Measurements from ENCODE around the gene KLHDC7A. TPM values are rescaled to one million over a fixed set of nuclear protein-coding genes. Genes with fewer than 3 reads are reported as not detected.

Gene KLHDC7A
- total and polyA plus RNA-seq, 10 of the 15 experiments (the other 5 are each of a cell fraction or from before 2014, with no cell fraction given): not detected

DNA sequence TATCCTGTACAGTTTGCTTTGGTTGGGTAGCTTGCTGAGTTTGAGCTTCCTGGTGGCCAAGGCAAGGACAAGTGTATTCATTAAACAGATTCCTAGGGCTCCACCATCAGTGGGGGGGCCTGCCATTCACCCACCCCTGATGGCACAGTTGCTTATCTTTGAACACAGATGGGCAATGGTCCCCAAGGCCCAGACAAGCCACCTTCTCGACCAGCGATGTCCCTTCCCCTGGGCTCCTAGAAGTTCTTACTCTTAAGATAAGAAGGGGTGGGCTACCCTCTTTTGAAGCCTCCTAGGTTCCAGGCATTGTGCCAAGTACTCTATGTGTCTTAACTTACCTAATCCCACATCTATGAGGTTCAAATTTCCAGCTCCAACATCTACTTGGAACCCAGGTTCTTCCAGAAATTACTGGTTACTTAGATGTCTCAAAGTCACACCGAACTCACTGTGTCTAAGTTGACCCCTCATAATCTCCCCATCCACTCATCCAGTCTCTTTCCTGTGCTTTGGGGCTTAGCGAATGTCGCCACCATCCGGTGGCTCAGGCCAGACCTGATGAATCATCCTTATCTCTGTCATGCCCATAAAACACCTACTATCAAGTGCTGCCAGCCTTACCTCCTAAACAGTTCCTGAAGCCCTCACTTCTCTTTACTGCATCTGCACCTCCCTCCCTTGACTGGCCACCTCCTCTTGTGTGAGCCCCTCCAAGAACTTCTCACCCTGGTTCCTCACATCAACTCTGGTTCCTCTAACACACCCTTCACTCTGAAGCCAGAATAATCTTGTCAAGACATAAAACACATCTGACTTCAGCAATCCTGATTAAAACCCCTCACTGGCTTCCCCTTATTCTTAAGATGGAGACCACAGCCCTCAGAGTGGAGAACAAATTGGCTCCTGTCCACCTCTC lies 50.1 kb downstream of the KLHDC7A start:
- SMC1A ChIA-PET (ENCODE audit: uncharacterized antibody, unreplicated experiment): no interaction called here
- H3K36me3 ChIP-seq (ENCODE audit: control insufficient read depth in 2 of 2, insufficient read depth in 2 of 2, low read length in 1 of 2): no peaks in the 10 kb centered on the region
- 0% methylated on average over 6 of the region's 6 CpGs for WGBS (ENCODE audit: insufficient coverage, insufficient replicate concordance, low lambda C conversion rate, missing lambda C conversion rate)
- BruUV-seq (replicated peaks): no TSS peak
- no peaks in the 10 kb centered on the region for H3K4me1 ChIP-seq (ENCODE audit: control insufficient read depth, insufficient read depth, low read length)
- FAIRE-seq (no peak), DNase-seq (ENCODE audit: low read depth, low spot score) (no peak), ATAC-seq (no peak)
- no peaks in the 10 kb centered on the region for H3K9me3 ChIP-seq (replicated peaks; ENCODE audit: control insufficient read depth, insufficient read depth, low read length)
- H4K20me1 ChIP-seq (ENCODE audit: control insufficient read depth, insufficient read depth): no peaks in the 10 kb centered on the region
- no peak overlapping the region for H3K4me2 ChIP-seq (ENCODE audit: control insufficient read depth, insufficient read depth)
- TF ChIP-seq PAX8 (IDR thresholded peaks at IDR 0.05): no peak
- peak; percentile 33; the same call in 1 of the 2 replicates for TF ChIP-seq RAD21 (IDR thresholded peaks at IDR 0.05; ENCODE audit: insufficient read depth, low read depth, low read length)
- TF ChIP-seq, protein P1, sequence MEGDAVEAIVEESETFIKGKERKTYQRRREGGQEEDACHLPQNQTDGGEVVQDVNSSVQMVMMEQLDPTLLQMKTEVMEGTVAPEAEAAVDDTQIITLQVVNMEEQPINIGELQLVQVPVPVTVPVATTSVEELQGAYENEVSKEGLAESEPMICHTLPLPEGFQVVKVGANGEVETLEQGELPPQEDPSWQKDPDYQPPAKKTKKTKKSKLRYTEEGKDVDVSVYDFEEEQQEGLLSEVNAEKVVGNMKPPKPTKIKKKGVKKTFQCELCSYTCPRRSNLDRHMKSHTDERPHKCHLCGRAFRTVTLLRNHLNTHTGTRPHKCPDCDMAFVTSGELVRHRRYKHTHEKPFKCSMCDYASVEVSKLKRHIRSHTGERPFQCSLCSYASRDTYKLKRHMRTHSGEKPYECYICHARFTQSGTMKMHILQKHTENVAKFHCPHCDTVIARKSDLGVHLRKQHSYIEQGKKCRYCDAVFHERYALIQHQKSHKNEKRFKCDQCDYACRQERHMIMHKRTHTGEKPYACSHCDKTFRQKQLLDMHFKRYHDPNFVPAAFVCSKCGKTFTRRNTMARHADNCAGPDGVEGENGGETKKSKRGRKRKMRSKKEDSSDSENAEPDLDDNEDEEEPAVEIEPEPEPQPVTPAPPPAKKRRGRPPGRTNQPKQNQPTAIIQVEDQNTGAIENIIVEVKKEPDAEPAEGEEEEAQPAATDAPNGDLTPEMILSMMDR (IDR thresholded peaks at IDR 0.05 in 2 of 3, conservative IDR thresholded peaks at IDR 0.05 in 1 of 3; ENCODE audit: control insufficient read depth in 2 of 3, extremely low read depth in 1 of 3, insufficient read depth in 1 of 3, low read depth in 3 of 3, low read length in 3 of 3): peak in 2 of 3 experiments; percentile 22 to 45; a peak in 2 of 6 replicates
- H3K79me2 ChIP-seq (ENCODE audit: control insufficient read depth, insufficient read depth, low read length): no peaks in the 10 kb centered on the region
- in situ Hi-C loops (cut with MboI): no loop called here
- H3K4me3 ChIP-seq: no peak overlapping the region
- CTCF ChIA-PET: interaction anchor here (0.7 kb wide), 1 partner anchor 46 kb away, joined by 3 read pairs; no protein-coding TSS in a partner anchor
- POLR2A ChIA-PET: no interaction called here
- intact Hi-C loops (cut with micrococcal nuclease; ENCODE audit: unreplicated experiment): loop anchor here (10.0 kb wide), 1 partner anchor 206 kb away; no protein-coding TSS in a partner anchor
- RAD21 ChIA-PET (ENCODE audit: unreplicated experiment): no interaction called here
- H2AFZ ChIP-seq (ENCODE audit: control insufficient read depth, low read depth, low read length): no peak overlapping the region
- H3K27me3 ChIP-seq (replicated peaks in 1 of 2; ENCODE audit: control insufficient read depth in 2 of 2, insufficient read depth in 2 of 2, low read length in 1 of 2): no peaks in the 10 kb centered on the region; a peak in 1 of 4 replicates
- H3K9ac ChIP-seq (ENCODE audit: control insufficient read depth, insufficient read depth, low read length): no peak overlapping the region
- H3K27ac ChIP-seq (ENCODE audit: control insufficient read depth, insufficient read depth): no peak overlapping the region

DNA sequence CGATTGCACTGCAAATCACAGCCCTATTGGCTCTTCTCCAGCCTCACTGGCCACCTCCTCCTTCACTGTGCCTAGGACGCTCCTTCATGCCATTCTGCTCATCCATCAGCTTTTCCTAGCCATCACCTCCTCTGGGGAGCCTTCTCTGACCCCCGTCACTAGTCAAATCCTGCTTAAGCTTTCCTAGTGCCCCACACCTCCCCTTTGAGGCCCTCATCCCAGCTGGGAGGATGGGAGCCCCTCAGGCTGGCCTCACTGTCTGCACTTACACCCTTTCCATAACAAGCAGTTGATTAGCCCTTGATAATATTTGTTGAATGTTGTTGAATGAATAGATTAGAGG lies 50.7 kb downstream of the KLHDC7A start:
- no peaks in the 10 kb centered on the region for H3K9me3 ChIP-seq (replicated peaks; ENCODE audit: control insufficient read depth, insufficient read depth, low read length)
- ATAC-seq: no peak
- H3K27me3 ChIP-seq (replicated peaks in 1 of 2; ENCODE audit: control insufficient read depth in 2 of 2, insufficient read depth in 2 of 2, low read length in 1 of 2): no peaks in the 10 kb centered on the region; a peak in 1 of 4 replicates
- FAIRE-seq: no peak
- no peak overlapping the region for H3K27ac ChIP-seq (ENCODE audit: control insufficient read depth, insufficient read depth)
- POLR2A ChIA-PET: no interaction called here
- H2AFZ ChIP-seq (ENCODE audit: control insufficient read depth, low read depth, low read length): no peak overlapping the region
- DNase-seq (ENCODE audit: low read depth, low spot score): no peak
- no peaks in the 10 kb centered on the region for H3K36me3 ChIP-seq (ENCODE audit: control insufficient read depth in 2 of 2, insufficient read depth in 2 of 2, low read length in 1 of 2)
- H3K4me3 ChIP-seq: no peak overlapping the region
- RAD21 ChIA-PET (ENCODE audit: unreplicated experiment): no interaction called here
- H4K20me1 ChIP-seq (ENCODE audit: control insufficient read depth, insufficient read depth): no peaks in the 10 kb centered on the region
- H3K4me1 ChIP-seq (ENCODE audit: control insufficient read depth, insufficient read depth, low read length): no peaks in the 10 kb centered on the region
- in situ Hi-C loops (cut with MboI): no loop called here
- intact Hi-C loops (cut with micrococcal nuclease; ENCODE audit: unreplicated experiment): loop anchor here (10.0 kb wide), 1 partner anchor 207 kb away; no protein-coding TSS in a partner anchor
- WGBS (ENCODE audit: insufficient coverage, insufficient replicate concordance, low lambda C conversion rate, missing lambda C conversion rate): 2% methylated on average over 3 of the region's 3 CpGs
- no peaks in the 10 kb centered on the region for H3K79me2 ChIP-seq (ENCODE audit: control insufficient read depth, insufficient read depth, low read length)
- SMC1A ChIA-PET (ENCODE audit: uncharacterized antibody, unreplicated experiment): no interaction called here
- no peak overlapping the region for H3K4me2 ChIP-seq (ENCODE audit: control insufficient read depth, insufficient read depth)
- H3K9ac ChIP-seq (ENCODE audit: control insufficient read depth, insufficient read depth, low read length): no peak overlapping the region
- no TSS peak for BruUV-seq (replicated peaks)
- CTCF ChIA-PET: no interaction called here
- no peak for TF ChIP-seq ASH2L (IDR thresholded peaks at IDR 0.05; ENCODE audit: borderline replicate concordance, low read depth)
- TF ChIP-seq LARP7 (IDR thresholded peaks at IDR 0.05): no peak
- no peak for TF ChIP-seq SMC3 (IDR thresholded peaks at IDR 0.05; ENCODE audit: borderline replicate concordance, low read length)
- TF ChIP-seq PAX5 (IDR thresholded peaks at IDR 0.05; ENCODE audit: borderline replicate concordance, low read depth, low read length): no peak
- TF ChIP-seq, protein P2, sequence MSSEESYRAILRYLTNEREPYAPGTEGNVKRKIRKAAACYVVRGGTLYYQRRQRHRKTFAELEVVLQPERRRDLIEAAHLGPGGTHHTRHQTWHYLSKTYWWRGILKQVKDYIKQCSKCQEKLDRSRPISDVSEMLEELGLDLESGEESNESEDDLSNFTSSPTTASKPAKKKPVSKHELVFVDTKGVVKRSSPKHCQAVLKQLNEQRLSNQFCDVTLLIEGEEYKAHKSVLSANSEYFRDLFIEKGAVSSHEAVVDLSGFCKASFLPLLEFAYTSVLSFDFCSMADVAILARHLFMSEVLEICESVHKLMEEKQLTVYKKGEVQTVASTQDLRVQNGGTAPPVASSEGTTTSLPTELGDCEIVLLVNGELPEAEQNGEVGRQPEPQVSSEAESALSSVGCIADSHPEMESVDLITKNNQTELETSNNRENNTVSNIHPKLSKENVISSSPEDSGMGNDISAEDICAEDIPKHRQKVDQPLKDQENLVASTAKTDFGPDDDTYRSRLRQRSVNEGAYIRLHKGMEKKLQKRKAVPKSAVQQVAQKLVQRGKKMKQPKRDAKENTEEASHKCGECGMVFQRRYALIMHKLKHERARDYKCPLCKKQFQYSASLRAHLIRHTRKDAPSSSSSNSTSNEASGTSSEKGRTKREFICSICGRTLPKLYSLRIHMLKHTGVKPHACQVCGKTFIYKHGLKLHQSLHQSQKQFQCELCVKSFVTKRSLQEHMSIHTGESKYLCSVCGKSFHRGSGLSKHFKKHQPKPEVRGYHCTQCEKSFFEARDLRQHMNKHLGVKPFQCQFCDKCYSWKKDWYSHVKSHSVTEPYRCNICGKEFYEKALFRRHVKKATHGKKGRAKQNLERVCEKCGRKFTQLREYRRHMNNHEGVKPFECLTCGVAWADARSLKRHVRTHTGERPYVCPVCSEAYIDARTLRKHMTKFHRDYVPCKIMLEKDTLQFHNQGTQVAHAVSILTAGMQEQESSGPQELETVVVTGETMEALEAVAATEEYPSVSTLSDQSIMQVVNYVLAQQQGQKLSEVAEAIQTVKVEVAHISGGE (CRISPR knock-in tag; IDR thresholded peaks at IDR 0.05): no peak
- no peak for TF ChIP-seq RBBP5 (conservative IDR thresholded peaks at IDR 0.05)

Data from GM12878 (cell line).